HepG2 (cell line): ENCODE data around the gene TRIM28. TPM values are rescaled to one million over a fixed set of nuclear protein-coding genes. Genes with fewer than 3 reads are reported as not detected.

ENCODE experiments used
- CEBPG ChIP-seq: IDR thresholded peaks from 2 replicates; pipeline ENCODE4 v1.6.1; 2016
- GATAD1 ChIP-seq: IDR thresholded peaks from 2 replicates; pipeline ENCODE4 v1.6.1; 2016; ENCODE audit warnings: missing genetic modification reagents, missing compliant biosample characterization
- IKZF4 ChIP-seq: sonication (generic); formaldehyde crosslinking; IDR thresholded peaks from 2 replicates; pipeline ENCODE4 v1.5.1; 2020; ENCODE audit warnings: borderline replicate concordance, mild to moderate bottlenecking, low read depth, missing genetic modification reagents; ENCODE audit errors: not compliant biosample characterization
- KDM1A ChIP-seq: IDR thresholded peaks from 2 replicates; pipeline ENCODE4 v1.6.1; 2016; ENCODE audit warnings: missing compliant biosample characterization
- MED13 ChIP-seq: sonication (generic); formaldehyde crosslinking; IDR thresholded peaks from 2 replicates; pipeline ENCODE4 v1.5.0; 2020; ENCODE audit warnings: missing genetic modification reagents
- SIN3A ChIP-seq: IDR thresholded peaks from 2 replicates; pipeline ENCODE4 v1.6.1; 2011; ENCODE audit warnings: low read depth, mild to moderate bottlenecking, control low read depth, low read length, borderline replicate concordance
- SIX1 ChIP-seq: sonication (generic); formaldehyde crosslinking; IDR thresholded peaks from 2 replicates; pipeline ENCODE4 v1.4.0; 2020; ENCODE audit warnings: missing genetic modification reagents, borderline replicate concordance
- SP4 ChIP-seq: sonication (generic); formaldehyde crosslinking; IDR thresholded peaks from 2 replicates; pipeline ENCODE4 v1.8.1; 2023; ENCODE audit warnings: mild to moderate bottlenecking, missing genetic modification reagents
- SSRP1 ChIP-seq: IDR thresholded peaks from 2 replicates; pipeline ENCODE4 v1.6.1; 2016; ENCODE audit warnings: control low read depth
- ZFP90 ChIP-seq: sonication (generic); formaldehyde crosslinking; IDR thresholded peaks from 2 replicates; pipeline ENCODE4 v1.8.0; 2022; ENCODE audit warnings: missing genetic modification reagents, mild to moderate bottlenecking, inconsistent platforms, borderline replicate concordance
- ZNF235 ChIP-seq: sonication (generic); formaldehyde crosslinking; IDR thresholded peaks from 2 replicates; pipeline ENCODE4 v1.8.1; 2023; ENCODE audit warnings: mild to moderate bottlenecking, missing genetic modification reagents, borderline replicate concordance
- ZNF383 ChIP-seq: sonication (generic); formaldehyde crosslinking; IDR thresholded peaks from 2 replicates; pipeline ENCODE4 v1.4.0; 2020; ENCODE audit warnings: missing genetic modification reagents, mild to moderate bottlenecking, borderline replicate concordance
- ZNF556 ChIP-seq: sonication (generic); formaldehyde crosslinking; IDR thresholded peaks from 2 replicates; pipeline ENCODE4 v1.4.0; 2020; ENCODE audit warnings: mild to moderate bottlenecking, missing genetic modification reagents, borderline replicate concordance
- ZNF562 ChIP-seq: sonication (generic); formaldehyde crosslinking; IDR thresholded peaks from 2 replicates; pipeline ENCODE4 v1.8.0; 2022; ENCODE audit warnings: missing genetic modification reagents, borderline replicate concordance
- ZNF644 ChIP-seq: IDR thresholded peaks from 2 replicates; pipeline ENCODE4 v1.6.1; 2016; ENCODE audit warnings: low read depth
- ZNF839 ChIP-seq: sonication (generic); formaldehyde crosslinking; IDR thresholded peaks from 2 replicates; pipeline ENCODE4 v1.4.0; 2020; ENCODE audit warnings: missing genetic modification reagents, mild to moderate bottlenecking, borderline replicate concordance
- polyA plus RNA-seq, 8 experiments: library from polyadenylated mRNA; depleted of rRNA in 3 of 8; stranded (reverse) in 7 of 8; unstranded in 1 of 8; fragments of >200 nt; fragmentation: Illumina TruSeq in 4 of 8; extraction: Trizol in 4 of 8; gene quantifications; 2 replicates each; pipeline versions ENCODE4 v1.2.1 to v1.2.3, GENCODE V29; 2011 to 2016; ENCODE audit warnings: low read depth in 4 of 8, missing spikeins in 1 of 8, mixed read lengths in 1 of 8; ENCODE audit not compliant: insufficient read depth in 1 of 8
- total RNA-seq, 5 experiments: library from RNA; depleted of rRNA; stranded (reverse); fragments of >200 nt; fragmentation: Illumina TruSeq; extraction: Trizol; gene quantifications; 2 replicates each; pipeline ENCODE4 v1.2.3, GENCODE V29; 2016; ENCODE audit warnings: low read depth in 1 of 5
- TF ChIP-seq, protein P1 (sequence below): sonication (generic); formaldehyde crosslinking; conservative IDR thresholded peaks from 2 replicates; pipeline ENCODE4 v1.4.0; 2020; ENCODE audit warnings: missing genetic modification reagents
- TF ChIP-seq, protein P2 (sequence below): sonication (generic); formaldehyde crosslinking; IDR thresholded peaks from 2 replicates; pipeline ENCODE4 v1.4.0; 2020; ENCODE audit warnings: low read depth, mild to moderate bottlenecking, missing genetic modification reagents
- TF ChIP-seq, protein P3 (sequence below): IDR thresholded peaks from 2 replicates; pipeline ENCODE4 v1.6.1; 2016; ENCODE audit warnings: control low read depth
- TF ChIP-seq, protein P4 (sequence below): IDR thresholded peaks from 2 replicates; pipeline ENCODE4 v1.6.1; 2012; ENCODE audit warnings: low read length, improper control_type of control experiment

TRIM28 gene
- total and polyA plus RNA-seq, 2 of the 13 experiments (the other 11 are each of a cell fraction or from before 2014, with no cell fraction given) = 361 to 439 TPM

DNA sequence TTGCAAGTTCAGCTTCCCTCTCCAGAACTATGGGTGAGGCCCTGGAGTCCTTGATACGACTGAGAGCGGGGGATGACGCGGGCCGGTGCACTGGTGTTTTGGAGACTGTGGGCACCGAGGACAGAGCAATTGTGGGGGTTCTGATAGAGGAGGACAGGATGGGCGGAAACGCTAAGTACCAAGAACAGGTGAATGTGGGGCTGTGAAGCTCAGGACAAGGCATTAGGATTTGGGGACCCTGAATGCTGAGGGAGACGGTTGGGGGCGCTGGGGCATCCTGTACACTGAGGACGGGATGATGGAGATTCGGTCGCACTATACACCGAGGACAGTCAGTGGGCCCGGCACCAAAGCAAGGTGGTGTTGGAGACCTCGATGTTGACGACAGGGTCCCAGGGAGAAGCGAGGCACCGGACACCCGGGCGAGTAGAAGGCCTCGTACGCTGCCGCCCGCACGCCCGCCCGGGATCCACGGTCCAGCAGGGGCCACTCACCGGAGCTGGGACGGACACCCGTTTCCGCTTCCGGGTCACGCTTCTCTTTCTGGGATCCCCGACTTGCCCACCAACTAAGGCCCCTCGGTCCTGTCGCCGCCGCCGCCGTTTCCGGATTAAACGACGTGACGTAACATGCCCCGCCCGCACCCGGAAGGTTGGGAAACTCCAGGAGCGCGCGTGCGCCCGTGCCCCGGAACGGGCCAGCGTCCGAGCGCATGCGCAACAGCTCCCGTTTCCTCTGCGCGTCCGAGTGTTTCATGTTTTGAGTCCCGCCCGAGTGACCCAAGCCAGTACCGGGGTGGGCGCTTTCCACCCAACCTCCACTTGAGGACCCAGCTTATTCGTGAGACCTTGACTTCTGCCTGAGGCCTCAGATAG, 10.9 kb downstream of the TRIM28 start, which contains the start of gene CHMP2A (continued):
- TF ChIP-seq, protein P1, sequence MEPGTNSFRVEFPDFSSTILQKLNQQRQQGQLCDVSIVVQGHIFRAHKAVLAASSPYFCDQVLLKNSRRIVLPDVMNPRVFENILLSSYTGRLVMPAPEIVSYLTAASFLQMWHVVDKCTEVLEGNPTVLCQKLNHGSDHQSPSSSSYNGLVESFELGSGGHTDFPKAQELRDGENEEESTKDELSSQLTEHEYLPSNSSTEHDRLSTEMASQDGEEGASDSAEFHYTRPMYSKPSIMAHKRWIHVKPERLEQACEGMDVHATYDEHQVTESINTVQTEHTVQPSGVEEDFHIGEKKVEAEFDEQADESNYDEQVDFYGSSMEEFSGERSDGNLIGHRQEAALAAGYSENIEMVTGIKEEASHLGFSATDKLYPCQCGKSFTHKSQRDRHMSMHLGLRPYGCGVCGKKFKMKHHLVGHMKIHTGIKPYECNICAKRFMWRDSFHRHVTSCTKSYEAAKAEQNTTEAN (CRISPR knock-in tag) = no peak
- peak; percentile 58 for TF ChIP-seq IKZF4 (CRISPR knock-in tag)
- peak; percentile 85 for TF ChIP-seq CEBPG (CRISPR knock-in tag)
- no peak for TF ChIP-seq MED13 (CRISPR knock-in tag)
- TF ChIP-seq ZNF562 (CRISPR knock-in tag) = peak; percentile 61; the same call in 1 of the 2 replicates
- TF ChIP-seq ZNF383 (CRISPR knock-in tag) = no peak
- peak; percentile 75; the same call in 1 of the 2 replicates for TF ChIP-seq ZNF839
- TF ChIP-seq ZFP90 (CRISPR knock-in tag) = peak; percentile 53; the same call in 1 of the 2 replicates
- no peak for TF ChIP-seq SIX1 (CRISPR knock-in tag)
- TF ChIP-seq, protein P2, sequence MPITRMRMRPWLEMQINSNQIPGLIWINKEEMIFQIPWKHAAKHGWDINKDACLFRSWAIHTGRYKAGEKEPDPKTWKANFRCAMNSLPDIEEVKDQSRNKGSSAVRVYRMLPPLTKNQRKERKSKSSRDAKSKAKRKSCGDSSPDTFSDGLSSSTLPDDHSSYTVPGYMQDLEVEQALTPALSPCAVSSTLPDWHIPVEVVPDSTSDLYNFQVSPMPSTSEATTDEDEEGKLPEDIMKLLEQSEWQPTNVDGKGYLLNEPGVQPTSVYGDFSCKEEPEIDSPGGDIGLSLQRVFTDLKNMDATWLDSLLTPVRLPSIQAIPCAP = no peak
- TF ChIP-seq, protein P3, sequence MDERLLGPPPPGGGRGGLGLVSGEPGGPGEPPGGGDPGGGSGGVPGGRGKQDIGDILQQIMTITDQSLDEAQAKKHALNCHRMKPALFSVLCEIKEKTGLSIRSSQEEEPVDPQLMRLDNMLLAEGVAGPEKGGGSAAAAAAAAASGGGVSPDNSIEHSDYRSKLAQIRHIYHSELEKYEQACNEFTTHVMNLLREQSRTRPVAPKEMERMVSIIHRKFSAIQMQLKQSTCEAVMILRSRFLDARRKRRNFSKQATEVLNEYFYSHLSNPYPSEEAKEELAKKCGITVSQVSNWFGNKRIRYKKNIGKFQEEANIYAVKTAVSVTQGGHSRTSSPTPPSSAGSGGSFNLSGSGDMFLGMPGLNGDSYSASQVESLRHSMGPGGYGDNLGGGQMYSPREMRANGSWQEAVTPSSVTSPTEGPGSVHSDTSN (CRISPR knock-in tag) = no peak
- TF ChIP-seq, protein P4, sequence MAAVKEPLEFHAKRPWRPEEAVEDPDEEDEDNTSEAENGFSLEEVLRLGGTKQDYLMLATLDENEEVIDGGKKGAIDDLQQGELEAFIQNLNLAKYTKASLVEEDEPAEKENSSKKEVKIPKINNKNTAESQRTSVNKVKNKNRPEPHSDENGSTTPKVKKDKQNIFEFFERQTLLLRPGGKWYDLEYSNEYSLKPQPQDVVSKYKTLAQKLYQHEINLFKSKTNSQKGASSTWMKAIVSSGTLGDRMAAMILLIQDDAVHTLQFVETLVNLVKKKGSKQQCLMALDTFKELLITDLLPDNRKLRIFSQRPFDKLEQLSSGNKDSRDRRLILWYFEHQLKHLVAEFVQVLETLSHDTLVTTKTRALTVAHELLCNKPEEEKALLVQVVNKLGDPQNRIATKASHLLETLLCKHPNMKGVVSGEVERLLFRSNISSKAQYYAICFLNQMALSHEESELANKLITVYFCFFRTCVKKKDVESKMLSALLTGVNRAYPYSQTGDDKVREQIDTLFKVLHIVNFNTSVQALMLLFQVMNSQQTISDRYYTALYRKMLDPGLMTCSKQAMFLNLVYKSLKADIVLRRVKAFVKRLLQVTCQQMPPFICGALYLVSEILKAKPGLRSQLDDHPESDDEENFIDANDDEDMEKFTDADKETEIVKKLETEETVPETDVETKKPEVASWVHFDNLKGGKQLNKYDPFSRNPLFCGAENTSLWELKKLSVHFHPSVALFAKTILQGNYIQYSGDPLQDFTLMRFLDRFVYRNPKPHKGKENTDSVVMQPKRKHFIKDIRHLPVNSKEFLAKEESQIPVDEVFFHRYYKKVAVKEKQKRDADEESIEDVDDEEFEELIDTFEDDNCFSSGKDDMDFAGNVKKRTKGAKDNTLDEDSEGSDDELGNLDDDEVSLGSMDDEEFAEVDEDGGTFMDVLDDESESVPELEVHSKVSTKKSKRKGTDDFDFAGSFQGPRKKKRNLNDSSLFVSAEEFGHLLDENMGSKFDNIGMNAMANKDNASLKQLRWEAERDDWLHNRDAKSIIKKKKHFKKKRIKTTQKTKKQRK = no peak
- no peak for TF ChIP-seq SSRP1
- peak; percentile 68; the same call in 1 of the 2 replicates for TF ChIP-seq SP4 (CRISPR knock-in tag)
- no peak for TF ChIP-seq ZNF235 (CRISPR knock-in tag)
- TF ChIP-seq GATAD1 = peak; percentile 89
- no peak for TF ChIP-seq ZNF556 (CRISPR knock-in tag)
- TF ChIP-seq ZNF644 = no peak
- TF ChIP-seq SIN3A = peak; percentile 77; the same call in 1 of the 2 replicates
- no peak for TF ChIP-seq KDM1A
